T follicular helper cell (primary cell): ENCODE results near the gene NOC4L.
"Not testable (repeated sequence)": the region's sequence is repeated elsewhere in the genome, so short reads cannot be mapped to it uniquely, and the experiment has no call there.

ENCODE experiments used
- DNase-seq: peaks from one replicate; pipeline ENCODE4 v3.0.0-alpha.2; 2020; ENCODE audit warnings: low read depth
- total RNA-seq, 2 experiments: gene quantifications; one replicate each; lab custom pipeline; 2026; lab: John Stamatoyannopoulos, UW

Gene NOC4L
- 25.6 to 63.9 reads per million in 2 experiments for total RNA-seq

DNA sequence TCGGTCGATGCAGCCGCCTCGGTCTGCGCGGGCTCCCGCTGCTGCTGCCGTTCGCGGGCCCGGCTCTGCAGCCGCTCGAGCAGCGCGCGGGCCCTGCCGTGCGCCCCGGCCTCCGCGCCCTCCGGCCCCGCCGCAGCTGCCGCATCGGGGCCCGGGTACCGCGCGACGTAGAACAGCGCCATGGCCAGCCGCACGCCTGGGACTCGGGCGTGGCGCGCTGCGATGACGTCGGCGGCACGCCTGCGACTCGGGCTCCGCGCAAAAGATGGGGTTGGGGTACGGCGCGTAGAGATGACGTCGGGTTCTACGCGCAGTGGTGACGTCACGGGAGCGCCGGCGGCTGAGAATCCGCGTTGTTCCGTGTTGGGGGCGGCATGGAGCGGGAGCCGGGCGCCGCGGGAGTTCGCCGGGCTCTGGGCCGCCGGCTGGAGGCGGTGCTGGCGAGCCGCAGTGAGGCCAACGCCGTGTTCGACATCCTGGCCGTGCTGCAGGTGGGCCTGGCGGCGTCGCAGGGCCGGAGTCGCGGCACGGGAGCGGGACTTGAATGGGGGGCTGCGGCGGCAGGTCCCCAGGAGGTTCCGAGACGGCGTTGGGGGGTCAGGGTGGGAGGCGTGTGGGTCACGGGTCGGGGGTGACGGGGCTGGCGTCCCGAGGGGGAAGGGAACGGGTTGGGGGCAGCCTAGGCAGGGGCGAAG is at the start of gene NOC4L, which contains the start of gene DDX51:
Gene NOC4L, plus strand, starts transcription at position 343 of the 695 bp plus-strand sequence. Its CDS starts 32 bp downstream, at position 375.
Gene DDX51, minus strand, starts transcription at position 205 of the 695 bp plus-strand sequence. Its CDS starts 23 bp downstream, at position 182.
- peak; percentile 94 for DNase-seq

DNA sequence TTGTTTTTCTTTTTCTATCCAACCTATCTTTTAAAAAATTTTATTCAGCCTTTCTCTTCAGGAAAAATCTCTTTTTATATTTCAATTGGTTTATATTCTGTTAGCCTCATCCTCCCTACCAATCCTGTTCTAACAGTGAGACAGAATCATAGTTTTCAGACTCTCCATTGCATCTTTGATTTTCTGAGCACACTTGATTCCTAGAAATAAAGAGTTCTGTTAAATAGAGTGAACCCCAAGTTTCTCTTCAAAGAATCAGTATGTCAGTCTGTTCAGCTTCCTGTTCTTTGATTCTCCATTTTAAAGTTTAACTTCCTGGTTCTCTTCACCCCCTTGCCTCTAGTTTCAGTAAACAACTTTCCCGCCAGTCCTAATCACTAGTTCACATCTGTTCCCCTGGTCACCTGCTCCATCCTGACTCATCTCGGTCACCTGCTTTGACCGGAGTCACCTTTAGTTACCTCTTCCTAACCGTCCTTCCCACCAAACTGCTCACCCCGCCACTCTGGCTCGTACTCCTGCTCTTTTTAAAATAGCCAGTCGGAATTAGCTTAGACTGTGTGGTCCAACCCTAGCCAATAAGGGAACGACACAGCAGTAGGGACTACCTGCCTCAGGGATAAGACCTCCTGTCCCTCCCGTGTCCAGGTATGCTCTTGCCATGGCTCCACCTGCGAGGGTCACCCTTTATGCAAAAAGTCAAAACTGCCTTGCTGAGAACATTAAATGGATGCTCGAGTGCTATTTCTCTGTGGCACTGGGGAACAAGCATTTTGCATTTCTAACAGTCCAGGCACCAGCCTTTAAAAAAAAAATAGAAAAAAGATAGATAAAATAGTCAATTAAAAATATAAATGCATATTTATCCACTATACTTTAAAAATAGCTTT is 48.5 kb upstream of the NOC4L start:
- DNase-seq, result no peak

DNA sequence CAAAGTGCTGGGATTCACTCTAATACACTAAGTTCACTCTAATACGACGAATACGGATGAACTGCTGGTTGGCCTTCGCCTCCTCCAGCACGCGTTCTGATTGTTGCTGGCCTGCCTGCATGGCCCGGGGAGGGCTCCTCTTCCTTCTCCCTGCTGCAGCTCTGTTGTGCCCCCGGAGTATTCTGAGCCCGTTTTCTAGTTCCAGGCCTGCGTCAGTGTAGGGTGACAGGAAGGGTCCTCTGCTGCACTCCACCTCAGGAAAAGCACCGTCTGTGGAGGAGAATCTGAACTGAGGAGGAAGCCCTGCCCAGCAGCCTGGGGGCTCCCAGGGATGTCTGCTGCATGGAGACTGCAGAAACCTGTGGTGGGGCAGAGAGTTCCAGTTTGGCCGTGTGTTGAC is 44.5 kb upstream of the NOC4L start:
- no peak for DNase-seq

DNA sequence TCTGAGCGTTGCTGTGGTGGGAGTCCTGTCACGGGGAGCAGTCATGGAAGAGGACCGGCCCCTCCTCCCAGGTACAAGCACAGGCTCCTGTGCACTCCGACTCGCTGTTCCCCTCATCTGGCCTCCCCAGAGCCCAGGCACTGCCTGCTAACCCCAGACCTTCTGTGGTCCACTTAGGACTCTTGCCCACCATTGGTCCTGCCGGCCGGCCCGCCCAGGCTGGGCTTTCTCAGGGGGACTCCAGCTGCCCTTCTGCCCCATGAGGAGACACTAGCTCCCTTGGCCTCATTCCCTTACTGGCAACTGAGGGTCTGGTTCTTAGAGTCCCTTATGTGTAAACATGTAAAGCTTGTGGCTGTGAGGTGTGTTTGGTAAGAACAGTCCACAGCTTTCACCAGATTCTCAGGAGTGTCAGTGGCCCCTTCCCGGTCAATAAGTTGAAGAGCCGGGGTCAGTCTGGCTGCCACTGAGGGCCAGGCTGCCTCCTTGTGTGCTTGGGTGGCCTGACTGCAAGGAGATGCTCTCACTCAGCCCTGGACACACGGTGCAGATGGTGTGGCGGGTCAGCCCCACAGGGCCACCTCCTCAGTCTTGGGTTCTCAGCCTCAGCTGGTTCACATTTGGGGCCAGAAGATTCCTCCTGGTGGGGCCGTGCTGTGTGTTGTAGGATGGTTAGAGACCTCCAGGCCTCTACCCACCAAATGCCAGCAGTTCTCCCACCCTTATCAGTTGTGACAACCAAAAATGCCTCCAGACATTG is 43.8 kb upstream of the NOC4L start:
- no peak for DNase-seq

DNA sequence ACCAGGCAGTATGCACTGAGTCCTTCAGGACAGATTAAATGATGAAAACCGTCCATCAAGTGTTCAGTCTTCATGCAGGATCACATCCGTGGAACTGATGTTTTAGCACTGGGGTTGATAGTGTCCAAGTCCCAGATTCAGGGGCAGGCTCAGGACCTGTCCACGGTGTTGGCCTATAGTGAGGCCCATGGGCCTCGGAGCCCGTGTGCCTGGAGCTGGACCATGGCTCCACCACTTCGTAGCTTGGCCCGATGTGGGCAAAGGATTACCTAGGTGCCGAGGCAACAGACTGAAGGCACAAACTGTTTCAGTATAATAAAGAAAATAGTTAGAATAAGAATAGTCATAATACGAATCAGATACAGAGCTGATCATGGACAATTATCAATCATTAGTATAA is 42.0 kb upstream of the NOC4L start:
- DNase-seq, result no peak

DNA sequence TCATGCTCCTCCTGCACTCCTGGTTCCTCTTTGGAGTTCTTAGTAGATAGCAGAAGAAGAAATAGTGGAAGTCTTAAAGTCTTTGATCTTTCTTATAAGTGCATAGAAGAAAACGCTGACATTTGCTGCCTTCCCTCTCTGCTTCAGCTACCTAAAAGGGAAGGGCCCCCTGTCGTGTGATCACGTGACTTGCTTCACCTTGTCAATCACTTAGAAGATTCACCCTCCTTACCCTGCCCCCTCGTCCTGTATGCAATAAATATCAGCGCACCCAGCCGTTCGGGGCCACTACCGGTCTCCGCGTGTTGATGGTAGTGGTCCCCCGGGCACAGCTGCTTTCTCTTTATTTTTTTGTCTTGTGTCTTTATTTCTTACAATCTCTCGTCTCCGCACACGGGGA is 41.2 kb upstream of the NOC4L start:
- DNase-seq, result not testable (repeated sequence)

DNA sequence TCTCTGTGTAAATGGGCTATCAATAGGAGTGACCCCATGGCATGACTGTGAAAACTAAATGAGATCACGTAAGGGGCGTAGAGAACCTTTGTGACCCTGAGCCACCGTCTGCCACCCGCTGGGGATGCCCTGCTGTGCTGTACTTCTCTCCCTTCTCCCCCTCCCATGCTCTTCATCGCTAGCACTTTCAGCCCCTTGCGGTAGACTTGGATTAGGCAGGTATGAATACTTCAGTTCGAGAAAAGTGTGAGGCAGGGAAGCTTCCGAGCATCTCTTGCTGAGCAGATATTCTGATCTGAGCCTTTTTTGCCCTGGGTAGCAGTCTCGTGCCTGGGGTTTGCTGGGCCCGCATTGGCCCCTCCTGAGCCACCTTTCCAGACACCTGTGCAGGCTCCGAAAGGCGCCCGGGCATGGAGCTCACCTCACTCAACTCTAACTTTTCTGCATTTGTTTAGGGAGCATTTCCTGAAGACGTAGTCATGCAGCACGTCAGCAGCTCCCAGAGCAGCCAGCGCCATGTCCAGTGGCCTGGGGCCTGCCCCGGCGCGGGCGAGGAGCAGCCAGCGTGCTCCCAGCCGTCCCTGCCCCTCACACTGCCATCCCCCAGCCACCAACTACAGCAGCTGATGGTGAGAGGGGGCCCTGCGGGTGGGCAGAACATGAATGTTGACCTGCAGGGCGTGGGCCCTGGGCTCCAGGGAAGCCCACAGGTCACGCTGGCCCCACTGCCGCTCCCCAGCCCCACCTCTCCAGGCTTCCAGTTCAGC is 40.5 kb upstream of the NOC4L start:
- no peak for DNase-seq

DNA sequence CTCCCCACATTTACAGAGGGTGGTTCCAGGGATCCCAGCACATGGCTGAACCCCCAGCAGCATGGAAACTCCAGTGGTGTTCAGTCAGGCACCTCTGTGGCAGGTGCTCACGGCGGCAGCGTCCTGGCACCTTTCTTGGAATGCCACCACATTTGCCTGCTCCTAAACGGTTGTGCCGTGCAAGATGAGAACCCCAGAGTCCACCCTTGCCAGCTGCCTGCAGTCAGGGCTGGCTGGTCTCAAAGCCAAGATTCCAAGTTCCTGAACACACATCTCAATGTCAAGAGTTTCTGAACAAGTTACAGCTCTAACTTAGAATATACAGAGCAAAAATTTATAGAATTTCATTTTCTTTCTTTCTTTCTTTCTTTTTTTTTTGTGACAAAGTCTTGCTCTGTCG is 38.8 kb upstream of the NOC4L start:
- no peak for DNase-seq

DNA sequence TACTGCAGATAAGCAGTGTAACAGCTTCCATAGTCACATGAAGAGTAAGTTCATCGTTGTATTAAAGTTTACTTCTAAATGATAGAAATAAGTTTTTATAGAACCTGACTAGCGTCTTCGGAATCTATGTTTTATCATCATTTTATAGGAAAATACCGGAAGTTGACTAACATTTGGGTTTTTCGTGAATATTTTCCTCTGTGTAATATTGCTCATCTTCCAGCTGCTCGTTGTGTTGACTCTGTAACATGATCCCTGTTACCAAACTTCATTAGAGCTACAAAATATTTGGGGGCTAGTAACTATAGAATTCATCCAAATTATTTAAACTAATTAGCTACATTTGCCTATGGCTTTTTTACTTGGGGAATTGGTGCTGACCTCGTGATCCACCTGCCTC is 37.3 kb upstream of the NOC4L start:
- DNase-seq, result no peak

DNA sequence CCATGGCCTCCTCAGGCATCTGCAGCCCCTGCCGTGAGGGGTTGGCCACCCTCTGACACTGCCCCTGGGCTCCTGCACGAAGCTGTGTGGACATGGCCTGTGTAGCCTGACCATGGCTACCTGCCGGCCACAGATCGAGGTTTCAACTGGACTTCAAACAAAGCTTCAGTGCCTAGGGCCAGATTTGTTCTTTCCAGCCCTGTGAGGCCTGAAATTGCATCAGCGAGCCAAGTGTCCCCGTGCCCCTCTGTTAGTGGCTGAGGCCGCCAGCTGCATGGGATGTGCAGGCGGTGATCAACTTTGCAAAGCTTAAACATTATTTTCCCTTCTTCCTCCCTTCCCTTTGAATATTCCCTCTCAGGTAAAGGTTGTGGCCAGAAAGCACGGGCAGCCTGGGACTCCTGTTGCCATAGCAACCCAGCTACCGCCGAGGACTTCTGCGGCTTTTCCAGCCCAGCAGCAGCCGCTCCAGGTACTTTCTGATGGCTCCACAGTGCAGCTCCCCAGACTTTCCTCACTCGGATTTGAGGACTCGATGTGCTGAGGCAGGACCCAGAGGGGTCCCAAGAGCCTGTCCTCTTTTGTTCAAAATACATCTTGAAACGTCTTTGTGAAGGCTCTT is 35.9 kb upstream of the NOC4L start:
- no peak for DNase-seq

DNA sequence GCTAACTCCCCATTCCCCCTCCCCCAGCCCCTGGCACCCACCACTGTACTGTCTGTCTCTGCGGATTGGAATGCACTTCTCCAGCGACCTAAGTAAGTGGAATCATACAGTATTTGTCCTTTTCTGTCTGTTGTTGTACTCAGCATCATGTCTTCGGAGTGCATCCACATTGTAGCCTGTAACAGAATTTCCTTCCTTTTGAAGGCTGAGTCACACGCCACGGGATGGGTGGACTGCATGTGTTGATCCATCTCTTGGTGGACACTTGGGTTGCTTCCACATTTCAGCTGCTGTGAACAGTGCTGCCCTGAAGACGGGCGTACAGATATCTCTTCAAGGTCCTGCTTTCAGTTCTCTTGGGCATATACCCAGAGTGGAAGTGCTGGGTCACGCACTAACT is 34.5 kb upstream of the NOC4L start:
- no peak for DNase-seq

DNA sequence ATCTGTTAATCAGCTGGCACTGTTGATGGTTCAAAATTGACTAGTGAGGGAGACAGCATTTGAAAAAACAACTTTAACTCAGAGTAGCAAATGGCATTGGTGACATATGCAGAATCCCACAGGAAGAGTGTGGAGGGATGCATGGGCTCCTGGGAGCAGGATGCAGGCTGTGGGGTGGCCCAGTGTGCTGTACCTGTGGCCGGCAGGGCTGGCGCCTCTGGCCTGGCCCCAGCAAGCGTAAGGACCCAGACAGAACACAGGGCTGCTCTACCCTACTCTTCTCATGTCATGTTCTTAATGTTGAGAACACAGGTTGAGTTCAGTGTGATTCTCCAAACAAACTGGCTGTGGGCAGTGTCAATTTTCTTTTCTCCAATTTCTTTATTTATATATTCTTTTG is 33.6 kb upstream of the NOC4L start:
- no peak for DNase-seq

DNA sequence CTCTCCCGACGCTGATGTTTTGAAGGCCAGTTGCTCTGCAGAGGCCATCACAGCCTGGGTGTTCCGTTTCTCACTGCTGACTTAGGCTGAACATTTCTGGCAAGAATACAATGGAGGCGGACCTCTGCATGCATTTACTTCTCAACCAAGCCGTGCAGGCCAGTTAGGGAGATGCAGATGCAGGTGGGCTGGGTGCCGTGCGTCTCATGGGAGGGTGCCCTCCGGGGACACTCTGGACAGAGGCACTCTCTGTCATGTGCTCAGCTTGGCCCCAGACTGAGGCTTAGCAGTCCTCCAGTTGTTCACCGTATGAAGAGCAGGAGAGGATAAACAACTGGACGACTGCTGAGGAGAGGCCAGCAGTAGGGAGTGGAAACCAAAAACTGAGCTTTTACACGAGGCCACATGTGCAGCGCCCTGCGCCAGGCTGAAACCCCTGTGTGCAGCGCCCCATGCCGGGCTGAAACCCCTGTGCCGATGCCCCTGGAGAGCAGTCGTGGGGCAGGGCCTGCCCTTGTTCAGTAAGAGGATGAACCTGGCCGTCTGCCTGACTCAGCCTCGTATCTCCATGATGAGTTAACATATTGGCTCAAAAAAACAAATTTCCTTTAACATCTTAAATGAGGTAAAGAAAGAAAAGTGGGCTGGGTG is 32.5 kb upstream of the NOC4L start:
- no peak for DNase-seq

DNA sequence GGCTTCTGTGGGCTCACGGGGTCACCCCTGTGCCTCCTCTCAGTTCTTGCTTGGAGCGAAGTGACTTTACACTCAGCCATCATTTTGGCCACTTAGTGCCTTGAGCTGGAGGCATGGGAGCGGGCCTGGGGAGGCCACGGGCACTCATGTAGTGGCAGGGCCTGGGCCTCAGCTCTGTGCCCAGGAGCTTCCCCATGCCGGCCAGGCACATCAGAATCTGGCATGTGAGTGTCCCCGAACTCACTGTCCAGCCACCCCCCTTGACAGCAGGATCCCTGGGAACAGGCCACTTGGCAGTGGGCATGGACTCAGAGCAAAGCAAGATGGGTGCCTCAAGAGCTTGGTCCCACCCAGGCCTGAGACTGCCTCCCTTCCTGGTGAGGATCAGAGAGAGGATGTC is 29.6 kb upstream of the NOC4L start:
- no peak for DNase-seq

DNA sequence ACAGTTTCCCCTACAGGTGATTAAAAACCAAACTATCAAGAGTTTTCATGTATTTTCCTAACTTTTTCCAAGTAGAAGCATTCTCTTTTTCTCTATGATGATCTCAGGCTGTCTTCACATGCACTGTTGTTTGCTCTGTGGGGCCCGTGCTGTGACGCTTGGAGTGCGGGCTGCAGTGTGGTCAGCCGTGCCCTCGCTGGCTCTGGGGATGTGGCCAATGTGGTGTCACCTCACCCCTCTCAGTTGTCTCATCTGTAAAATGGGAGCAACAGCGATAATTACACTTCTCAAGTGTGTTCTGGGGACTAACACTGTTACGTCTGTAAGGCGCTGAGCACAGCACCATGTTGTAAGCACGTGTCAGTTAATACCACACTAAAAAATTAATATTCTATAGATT is 28.8 kb upstream of the NOC4L start:
- no peak for DNase-seq

DNA sequence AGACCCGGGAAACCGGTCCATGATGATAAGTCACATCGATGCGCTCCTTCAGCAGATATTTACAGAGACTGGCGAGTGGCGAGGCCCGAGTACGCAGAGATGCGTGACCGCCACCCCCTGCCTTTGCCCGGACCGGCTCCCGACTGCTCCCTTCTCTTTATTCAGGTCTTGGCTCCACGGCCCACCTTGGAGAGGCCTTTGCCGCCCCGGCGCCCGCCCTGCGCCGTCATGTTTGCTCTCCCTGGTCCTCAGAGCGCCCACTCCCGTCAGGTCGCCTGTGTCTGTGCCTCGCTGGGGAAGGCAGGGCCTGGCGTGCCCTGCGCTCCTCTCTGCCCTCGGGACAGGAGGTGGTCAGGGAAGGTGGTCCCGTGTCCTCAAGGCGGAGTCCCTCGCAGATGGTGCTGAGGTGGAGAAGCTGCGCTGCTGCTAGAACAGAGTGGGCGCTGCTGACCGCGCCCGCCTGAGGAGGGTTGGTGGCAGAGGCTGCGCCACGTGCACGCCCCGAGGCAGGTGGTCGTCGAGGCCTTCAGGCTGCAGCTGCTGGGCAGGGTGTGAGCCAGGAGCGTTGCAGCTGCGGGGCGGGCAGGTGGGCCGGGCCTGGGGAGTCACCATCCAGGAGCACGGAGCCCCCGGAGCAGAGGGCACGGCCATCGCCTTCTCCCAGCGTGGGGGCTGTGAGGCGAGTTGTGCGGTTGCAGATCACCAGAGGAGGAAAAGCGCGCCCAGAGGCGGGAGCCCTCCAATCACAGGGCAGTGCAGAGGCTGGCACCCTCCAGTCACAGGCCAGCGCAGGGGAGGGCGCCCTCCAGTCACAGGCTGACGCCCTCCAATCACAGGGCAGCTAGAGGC is 27.3 kb upstream of the NOC4L start:
- DNase-seq, result no peak

DNA sequence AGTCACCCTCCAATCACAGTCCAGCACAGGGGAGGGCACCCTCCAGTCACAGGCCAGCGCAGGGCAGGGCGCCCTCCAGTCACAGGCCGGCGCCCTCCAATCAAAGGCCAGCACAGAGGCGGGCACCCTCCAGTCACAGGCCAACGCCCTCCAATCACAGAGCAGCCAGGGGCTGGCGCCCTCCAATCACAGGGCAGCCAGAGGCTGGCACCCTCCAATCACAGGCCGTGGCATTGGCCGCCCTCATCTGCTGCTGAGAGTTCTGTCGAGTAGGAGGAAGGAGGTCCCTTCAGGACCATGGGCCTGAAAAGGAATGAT is 26.7 kb upstream of the NOC4L start:
- DNase-seq, result no peak

DNA sequence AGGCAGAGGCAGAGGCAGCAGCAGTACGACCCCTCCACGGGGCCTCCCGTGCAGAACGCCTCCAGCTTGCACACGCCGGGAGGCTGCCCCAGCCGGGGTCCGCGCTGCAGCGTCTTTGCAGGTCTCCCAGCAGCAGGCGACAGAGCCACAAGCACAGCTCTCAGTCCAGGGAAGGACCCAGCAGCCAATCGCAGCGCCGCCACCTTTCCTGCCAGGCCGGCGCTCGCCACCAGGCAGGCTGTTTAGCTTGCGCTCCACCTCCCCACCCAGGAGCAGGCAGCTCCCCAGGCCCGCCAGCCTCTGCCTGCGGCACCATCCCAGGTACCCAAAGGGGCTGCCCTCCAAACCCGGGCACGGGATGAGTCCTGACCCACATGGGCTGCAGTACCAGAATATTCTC is 25.4 kb upstream of the NOC4L start:
- no peak for DNase-seq

DNA sequence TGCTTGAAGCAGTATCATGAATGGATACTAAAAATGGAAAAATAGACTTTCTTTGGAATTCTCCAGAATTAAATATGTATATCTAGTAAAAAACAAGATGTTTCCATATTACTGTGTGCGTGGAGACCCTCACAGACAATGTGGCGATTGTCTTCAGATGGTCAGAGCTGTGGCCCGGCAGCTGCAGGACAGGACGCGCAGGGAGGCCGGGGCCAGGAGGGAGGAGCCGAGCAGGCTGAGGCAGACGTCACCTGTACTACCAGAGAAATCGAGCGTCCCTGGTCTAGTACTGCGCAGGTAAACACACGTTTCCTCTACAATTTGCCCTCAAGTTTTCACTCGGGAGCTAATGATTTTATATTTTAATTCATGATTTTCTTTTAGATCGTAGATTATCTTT is 23.0 kb upstream of the NOC4L start:
- DNase-seq, result no peak
